GM18511 (cell line): ENCODE measurements around the gene KPRP.

Experiments used
- ATAC-seq: cut with Tn5 transposase; IDR thresholded peaks from one replicate; pipeline ENCODE4 v1.9.1; 2021; ENCODE audit warnings: mild to moderate bottlenecking, moderate library complexity; ENCODE audit not compliant: unreplicated experiment

The KPRP gene

GRCh38 chr1:152757747-152758146, at the start of gene KPRP:
Gene KPRP (plus strand): TSS chr1:152758025. CDS start chr1:152759589, 1,564 bp downstream.
- no peak for ATAC-seq

- no peak for ATAC-seq
Observed at GRCh38 chr1:152718238-152718637, 39.6 kb upstream of the KPRP start.

- ATAC-seq = no peak
Observed at GRCh38 chr1:152725261-152725660, 32.6 kb upstream of the KPRP start.

- ATAC-seq = no peak
Observed at GRCh38 chr1:152728986-152729385, 28.8 kb upstream of the KPRP start.

DNA sequence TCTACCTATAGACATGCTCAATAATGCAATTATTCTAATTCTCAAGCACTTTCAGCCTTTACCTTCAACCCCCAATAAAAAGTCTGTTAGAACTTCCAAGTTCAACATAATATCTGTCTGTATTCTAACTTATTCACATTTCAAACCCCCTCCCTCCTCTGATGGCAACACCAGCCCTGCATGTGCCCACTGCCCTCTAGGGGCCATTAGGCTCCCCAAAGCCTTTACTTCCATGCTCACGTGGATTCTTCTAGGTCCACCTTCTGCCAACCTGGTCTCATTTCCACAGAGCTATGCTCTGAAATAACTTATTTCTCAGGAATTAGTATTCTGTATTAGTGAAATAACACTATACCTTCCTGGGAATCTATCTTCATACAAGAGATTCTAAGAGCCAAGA, 22.2 kb upstream of the KPRP start:
- no peak for ATAC-seq

DNA sequence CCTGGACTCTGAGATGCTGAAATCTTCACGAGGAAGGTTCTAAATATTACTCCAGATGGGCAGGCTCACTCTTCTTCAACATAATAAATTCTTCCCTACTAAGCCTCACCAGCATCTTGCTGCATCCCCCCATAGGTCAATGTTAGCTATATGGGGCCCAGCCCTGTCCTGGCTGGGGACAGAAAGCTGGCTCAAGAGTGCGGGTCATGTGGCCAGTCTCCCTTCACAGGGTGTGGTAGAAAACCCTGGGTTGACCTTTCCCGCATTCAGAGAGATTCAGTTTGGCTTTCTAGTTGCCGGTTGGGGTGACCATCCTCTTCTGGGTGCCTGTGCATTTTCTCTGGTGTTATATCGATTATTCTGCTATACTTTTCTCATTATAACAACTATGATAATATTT, 19.8 kb upstream of the KPRP start:
- ATAC-seq = no peak

GRCh38 chr1:152739841-152740240, 18.0 kb upstream of the KPRP start:
- ATAC-seq = no peak

- ATAC-seq = no peak
Observed at GRCh38 chr1:152741656-152742055, 16.2 kb upstream of the KPRP start.

- no peak for ATAC-seq
Observed at GRCh38 chr1:152743371-152744145, 14.3 kb upstream of the KPRP start.

- ATAC-seq = no peak
Observed at GRCh38 chr1:152745289-152745704, 12.5 kb upstream of the KPRP start.

DNA sequence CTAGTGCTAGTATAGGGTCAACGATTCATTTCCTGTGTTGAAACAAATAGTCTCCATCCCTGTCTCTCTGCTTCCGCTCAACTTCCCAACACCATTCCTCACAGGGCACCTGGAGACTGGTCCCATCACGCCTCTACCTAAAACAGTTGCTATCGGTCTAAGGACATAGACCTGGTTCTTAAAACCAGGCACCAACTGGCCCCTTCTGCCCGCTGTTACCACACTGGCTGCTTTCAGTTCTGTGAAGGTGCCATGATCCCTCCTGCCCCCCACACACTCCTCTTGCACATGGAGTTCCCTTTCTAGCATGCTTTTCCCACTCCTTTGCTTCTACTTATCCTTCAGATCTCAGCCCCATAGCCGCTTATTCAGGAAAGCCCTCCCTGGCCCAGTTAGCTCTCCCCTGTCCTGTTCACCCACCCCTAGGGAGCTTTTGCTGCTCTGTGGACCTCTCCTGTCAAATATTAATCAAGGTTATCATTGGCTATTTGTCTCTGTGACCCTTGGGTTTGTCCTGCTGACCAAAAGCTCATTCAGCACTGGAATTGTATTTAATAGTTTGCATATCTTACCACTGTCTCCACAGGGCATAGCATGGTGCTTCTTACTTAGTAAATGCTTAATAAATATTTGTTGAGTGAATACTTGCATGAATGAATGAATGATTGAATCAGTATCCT, 11.9 kb upstream of the KPRP start:
- ATAC-seq = no peak

- no peak for ATAC-seq
Observed at GRCh38 chr1:152747831-152748230, 10.0 kb upstream of the KPRP start.

DNA sequence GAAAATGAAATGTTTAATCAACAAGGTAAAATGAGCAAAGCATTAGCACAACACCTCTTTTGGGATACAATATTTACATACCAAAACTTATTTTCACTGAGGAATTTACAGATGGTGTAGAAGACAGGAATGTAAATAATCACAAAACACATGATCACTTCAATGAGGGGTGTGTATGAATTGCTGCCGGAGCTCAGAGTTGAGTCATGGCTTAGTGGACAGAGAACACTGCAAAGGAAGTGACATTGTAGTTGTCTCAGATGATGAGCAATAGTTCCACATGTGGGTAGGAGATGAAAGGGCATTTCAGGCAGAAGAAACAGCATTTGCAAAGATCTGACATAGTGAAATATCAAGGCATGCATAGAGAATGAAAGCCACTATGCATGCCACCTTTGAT, 5.6 kb upstream of the KPRP start:
- ATAC-seq = no peak

DNA sequence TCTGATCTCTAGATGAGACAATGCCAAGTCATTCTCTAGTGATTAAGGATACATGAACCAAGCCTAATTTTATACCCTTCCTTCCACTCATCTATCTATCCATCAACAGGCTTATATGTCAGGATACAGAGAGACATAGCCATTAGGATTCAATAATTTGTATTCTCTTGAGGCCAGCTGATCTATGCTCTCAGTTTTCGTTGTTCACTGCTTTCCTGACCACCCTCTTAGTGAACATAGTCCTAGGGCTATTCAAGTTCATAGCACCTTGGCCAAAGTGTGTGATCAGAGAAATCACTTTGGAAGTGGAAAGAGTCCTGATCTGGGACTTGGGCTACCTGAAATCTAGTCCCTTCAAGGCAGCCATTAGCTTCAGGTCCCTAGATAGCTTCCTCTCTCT, 4.2 kb upstream of the KPRP start:
- ATAC-seq = no peak

GRCh38 chr1:152756872-152757271, 953 bp upstream of the KPRP start:
- no peak for ATAC-seq

DNA sequence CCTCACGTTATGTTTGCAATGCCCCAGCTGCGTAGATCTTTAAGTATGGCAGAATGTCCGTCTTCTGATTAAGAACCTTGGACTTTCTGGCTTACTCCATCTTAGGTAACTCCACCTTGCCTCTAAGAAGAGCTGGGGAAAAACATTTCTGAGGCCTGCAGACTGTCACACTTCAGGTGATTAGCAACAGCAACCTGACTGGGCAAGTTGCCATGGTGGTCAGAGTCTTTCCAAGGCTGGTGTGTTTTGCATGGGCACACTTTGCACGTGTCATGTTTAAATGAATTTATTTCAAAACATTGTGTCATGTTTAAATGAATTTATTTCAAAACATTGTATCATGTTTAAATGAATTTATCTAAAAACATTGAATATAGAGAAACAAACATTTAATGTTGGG, 811 bp downstream of the KPRP start:
- ATAC-seq = no peak

- ATAC-seq = no peak
Observed at GRCh38 chr1:152759453-152760173, 1.8 kb downstream of the KPRP start.

- no peak for ATAC-seq
Observed at GRCh38 chr1:152760551-152761190, 2.8 kb downstream of the KPRP start.

GRCh38 chr1:152761609-152762213, 3.9 kb downstream of the KPRP start:
- no peak for ATAC-seq

- no peak for ATAC-seq
Observed at GRCh38 chr1:152768847-152769533, 11.2 kb downstream of the KPRP start.
